B cell (primary cell): ENCODE data around the gene STX4. TPM values are rescaled to one million over a fixed set of nuclear protein-coding genes. Genes with fewer than 3 reads are reported as not detected.

Experiments used
- ATAC-seq: fragments of 200-7000 bp; cut with Tn5 transposase; one replicate; pipeline ENCODE4 v1.10.0; 2021; ENCODE audit warnings: low read depth, mild to moderate bottlenecking, moderate number of reproducible peaks, moderate library complexity
- CTCF ChIA-PET: fragments of 350-600 bp; sonication (Branson Sonifier 250); formaldehyde crosslinking; loops from one replicate; lab custom pipeline; 2021; ENCODE audit warnings: antibody characterized with exemption, inconsistent platforms; lab: Charles Lee
- POLR2A ChIA-PET: fragments of 350-600 bp; sonication (Branson Sonifier 250); formaldehyde crosslinking; loops from one replicate; lab custom pipeline; 2021; ENCODE audit warnings: antibody characterized with exemption; lab: Charles Lee
- DNase-seq: peaks from one replicate; pipeline ENCODE4 v3.0.0; 2013
- H2AFZ ChIP-seq: 2 replicates; pipeline ENCODE4 v1.6.1; 2012; ENCODE audit warnings: mild to moderate bottlenecking, low read depth, low read length; ENCODE audit not compliant: insufficient read depth, poor library complexity, severe bottlenecking
- H3K27ac ChIP-seq, 2 donors: 1 replicate in 1 of 2; 2 replicates in 1 of 2; pipeline ENCODE4 v1.5.1; 2012 to 2013; ENCODE audit warnings: low read length in 2 of 2, mild to moderate bottlenecking in 2 of 2, moderate library complexity in 1 of 2
- H3K27me3 ChIP-seq, 4 experiments: fragments of 200-600 bp in 1 of 4; sonication (generic) in 1 of 4; replicated peaks in 1 of 4; 1 replicate in 2 of 4; 2 replicates in 2 of 4; pipeline versions ENCODE4 v1.6.1 to v1.7.0; 2013 to 2016; ENCODE audit warnings: low read length in 3 of 4, mild to moderate bottlenecking in 2 of 4, mixed read lengths in 1 of 4, moderate library complexity in 1 of 4; ENCODE audit not compliant: insufficient read depth in 4 of 4, control insufficient read depth in 3 of 4; ENCODE audit errors: control extremely low read depth in 1 of 4
- H3K36me3 ChIP-seq, 2 experiments: replicated peaks in 1 of 2; 1 replicate in 1 of 2; 2 replicates in 1 of 2; pipeline versions ENCODE4 v1.6.1 to v1.7.1; 2013; ENCODE audit warnings: low read length in 1 of 2; ENCODE audit not compliant: insufficient read depth in 2 of 2, control insufficient read depth in 1 of 2; ENCODE audit errors: control extremely low read depth in 1 of 2, extremely low read depth in 1 of 2
- H3K4me1 ChIP-seq, 2 donors: fragments of 200-600 bp in 1 of 2; sonication (generic) in 1 of 2; 1 replicate in 1 of 2; 2 replicates in 1 of 2; pipeline versions ENCODE4 v1.5.1 to v1.6.1; 2013 to 2017; ENCODE audit warnings: low read length in 2 of 2; ENCODE audit not compliant: control insufficient read depth in 2 of 2, insufficient read depth in 2 of 2
- H3K4me2 ChIP-seq: replicated peaks from 2 replicates; pipeline ENCODE3; 2012; ENCODE audit warnings: mild to moderate bottlenecking, low read depth, low read length; ENCODE audit not compliant: poor library complexity, severe bottlenecking
- H3K4me3 ChIP-seq, 5 experiments: fragments of 200-600 bp in 1 of 5; sonication (generic) in 1 of 5; 1 replicate in 3 of 5; 2 replicates in 2 of 5; pipeline versions ENCODE4 v1.5.1 to v1.7.0; 2011 to 2016; ENCODE audit warnings: low read length in 4 of 5, mild to moderate bottlenecking in 4 of 5, low read depth in 2 of 5, control low read depth in 1 of 5, moderate library complexity in 1 of 5; ENCODE audit not compliant: insufficient read depth in 1 of 5; ENCODE audit errors: control extremely low read depth in 1 of 5, extremely low read depth in 1 of 5
- H3K79me2 ChIP-seq: fragments of 200-600 bp; sonication (generic); one replicate; pipeline ENCODE4 v1.6.0; 2016; ENCODE audit warnings: low read length; ENCODE audit not compliant: control insufficient read depth, insufficient read depth
- H3K9ac ChIP-seq: fragments of 200-600 bp; sonication (generic); 2 replicates; pipeline ENCODE4 v1.6.1; 2017; ENCODE audit warnings: mild to moderate bottlenecking, low read length, moderate library complexity
- H3K9me3 ChIP-seq, 3 donors: one replicate each; pipeline versions ENCODE4 v1.6.1 to v1.7.1; 2013; ENCODE audit warnings: low read length in 2 of 3; ENCODE audit not compliant: control insufficient read depth in 2 of 3, insufficient read depth in 1 of 3; ENCODE audit errors: control extremely low read depth in 1 of 3
- H4K20me1 ChIP-seq: 2 replicates; pipeline ENCODE4 v1.6.0; 2012; ENCODE audit warnings: mild to moderate bottlenecking, low read length; ENCODE audit not compliant: insufficient read depth, control insufficient read depth, poor library complexity, severe bottlenecking
- H3K27ac Mint-ChIP-seq: one replicate; pipeline ENCODE4 v1.8.0; 2021; ENCODE audit warnings: mixed read lengths
- H3K27me3 Mint-ChIP-seq: one replicate; pipeline ENCODE4 v1.8.0; 2021; ENCODE audit warnings: mixed read lengths
- H3K4me1 Mint-ChIP-seq: one replicate; pipeline ENCODE4 v1.8.0; 2021; ENCODE audit warnings: mixed read lengths
- H3K4me3 Mint-ChIP-seq: one replicate; pipeline ENCODE4 v1.8.0; 2021; ENCODE audit warnings: mixed read lengths
- H3K9me3 Mint-ChIP-seq: one replicate; pipeline ENCODE4 v1.8.0; 2022; ENCODE audit warnings: mixed read lengths; ENCODE audit not compliant: insufficient read depth
- EZH2 ChIP-seq: IDR thresholded peaks from 2 replicates; pipeline ENCODE4 v1.6.1; 2012; ENCODE audit warnings: borderline replicate concordance, low read depth, mild to moderate bottlenecking, moderate library complexity, low read length; ENCODE audit not compliant: insufficient read depth, poor library complexity, severe bottlenecking
- WGBS: methylation state at CpG from one replicate; pipeline ENCODE4 v1.1.5; 2013; ENCODE audit warnings: missing lambda C conversion rate; ENCODE audit not compliant: insufficient coverage; 5-methylcytosine and 5-hydroxymethylcytosine counted together
- intact Hi-C: fragments of 100-400 bp; cut with micrococcal nuclease; formaldehyde crosslinking; loops from one replicate; pipeline ENCODE4 v1.10.0; 2022
- polyA plus RNA-seq: library from polyadenylated mRNA; depleted of rRNA; stranded (reverse); fragments of >200 nt; gene quantifications from 2 replicates; pipeline ENCODE4 v1.2.3, GENCODE V29; 2012
- total RNA-seq, 2 donors: library from RNA; stranded (reverse); fragments of 120-200 nt in 1 of 2; gene quantifications; 1 replicate in 1 of 2; 2 replicates in 1 of 2; pipeline versions ENCODE4 v1.2.3 to v1.2.4, GENCODE V29; 2013 to 2022
- TF ChIP-seq, protein P1 (sequence below): fragments of 200-600 bp; IDR thresholded peaks from one replicate; pipeline ENCODE4 v1.8.0; 2022; ENCODE audit warnings: antibody characterized with exemption, mild to moderate bottlenecking

STX4 gene
- total and polyA plus RNA-seq, 2 donors (not counting 1 experiment from before 2014, with no cell fraction given), result 120 to 133 TPM

DNA sequence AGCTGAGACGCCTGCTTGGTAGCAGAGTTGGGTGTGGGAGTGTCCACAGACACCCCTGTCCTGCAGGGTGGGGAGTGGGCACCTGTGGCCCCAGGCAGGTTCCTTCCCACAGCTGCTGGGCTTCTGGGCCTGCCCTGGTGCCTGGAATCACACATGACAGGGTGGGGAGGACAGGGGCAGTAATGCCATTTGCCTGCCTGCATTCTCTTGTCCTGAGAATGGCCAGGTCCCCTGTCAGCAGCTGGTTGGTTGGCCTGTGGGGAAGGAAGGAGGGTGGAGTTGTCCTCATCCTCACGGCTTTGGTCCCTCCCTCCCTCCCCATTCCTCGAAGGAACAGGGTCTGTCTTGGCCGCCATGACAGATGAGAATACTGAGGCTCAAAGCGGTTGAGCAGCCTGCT, 50.2 kb downstream of the STX4 start:
- intact Hi-C loops, result no loop called here
- peaks cover 58% of the 10 kb centered on the region for H4K20me1 ChIP-seq
- peaks cover 0 to 4% of the 10 kb centered on the region in 2 donors for H3K4me1 ChIP-seq
- H3K79me2 ChIP-seq, result peaks cover 52% of the 10 kb centered on the region
- Mint-ChIP-seq H3K27me3 (no peaks in the 10 kb centered on the region), H3K9me3 (no peaks in the 10 kb centered on the region), H3K27ac (no peak overlapping the region), H3K4me1 (peaks cover 9% of the 10 kb centered on the region), H3K4me3 (no peak overlapping the region)
- H3K4me3 ChIP-seq, result no peak overlapping the region
- TF ChIP-seq, protein P1, sequence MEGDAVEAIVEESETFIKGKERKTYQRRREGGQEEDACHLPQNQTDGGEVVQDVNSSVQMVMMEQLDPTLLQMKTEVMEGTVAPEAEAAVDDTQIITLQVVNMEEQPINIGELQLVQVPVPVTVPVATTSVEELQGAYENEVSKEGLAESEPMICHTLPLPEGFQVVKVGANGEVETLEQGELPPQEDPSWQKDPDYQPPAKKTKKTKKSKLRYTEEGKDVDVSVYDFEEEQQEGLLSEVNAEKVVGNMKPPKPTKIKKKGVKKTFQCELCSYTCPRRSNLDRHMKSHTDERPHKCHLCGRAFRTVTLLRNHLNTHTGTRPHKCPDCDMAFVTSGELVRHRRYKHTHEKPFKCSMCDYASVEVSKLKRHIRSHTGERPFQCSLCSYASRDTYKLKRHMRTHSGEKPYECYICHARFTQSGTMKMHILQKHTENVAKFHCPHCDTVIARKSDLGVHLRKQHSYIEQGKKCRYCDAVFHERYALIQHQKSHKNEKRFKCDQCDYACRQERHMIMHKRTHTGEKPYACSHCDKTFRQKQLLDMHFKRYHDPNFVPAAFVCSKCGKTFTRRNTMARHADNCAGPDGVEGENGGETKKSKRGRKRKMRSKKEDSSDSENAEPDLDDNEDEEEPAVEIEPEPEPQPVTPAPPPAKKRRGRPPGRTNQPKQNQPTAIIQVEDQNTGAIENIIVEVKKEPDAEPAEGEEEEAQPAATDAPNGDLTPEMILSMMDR, result no peak
- no peak for TF ChIP-seq EZH2
- H3K9me3 ChIP-seq, result no peaks in the 10 kb centered on the region
- H3K27me3 ChIP-seq, result no peaks in the 10 kb centered on the region
- POLR2A ChIA-PET, result no interaction called here
- WGBS, result 100% methylated on average over 3 of the region's 5 CpGs
- CTCF ChIA-PET, result no interaction called here
- H3K4me2 ChIP-seq, result no peak overlapping the region
- no peak overlapping the region for H3K27ac ChIP-seq
- no peak overlapping the region for H3K9ac ChIP-seq
- no peak overlapping the region for H2AFZ ChIP-seq
- H3K36me3 ChIP-seq, result peaks cover 0 to 47% of the 10 kb centered on the region in 2 experiments
- ATAC-seq (no peak), DNase-seq (no peak)

DNA sequence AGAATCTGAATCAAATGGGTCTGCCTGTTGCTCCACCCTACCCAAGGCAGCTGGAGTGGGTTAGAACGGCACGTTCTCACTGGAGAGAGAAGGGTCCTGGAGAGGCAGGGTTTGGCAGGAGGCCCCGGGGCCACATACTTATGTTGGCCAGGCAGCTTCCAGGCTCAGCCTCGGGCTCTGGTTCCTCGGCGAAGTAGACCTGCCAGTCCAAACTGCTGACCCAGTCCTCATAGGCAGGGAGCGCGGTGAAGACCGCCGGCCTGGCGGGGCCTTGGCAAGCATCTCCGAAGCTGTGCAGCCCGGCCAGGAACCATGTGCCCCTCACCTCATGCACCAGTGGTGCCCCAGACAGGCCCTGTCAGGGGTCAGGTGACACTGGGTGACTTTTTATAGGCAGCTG, 50.6 kb downstream of the STX4 start:
- Histone ChIP-seq H3K27me3 (no peaks in the 10 kb centered on the region), H2AFZ (no peak overlapping the region), H3K79me2 (peaks cover 52% of the 10 kb centered on the region), H3K9ac (no peak overlapping the region), H3K4me2 (no peak overlapping the region), H3K4me1 (peaks cover 0 to 4% of the 10 kb centered on the region in 2 donors), H3K36me3 (peaks cover 0 to 42% of the 10 kb centered on the region in 2 experiments), H3K27ac (no peak overlapping the region), H3K4me3 (no peak overlapping the region), H3K9me3 (no peaks in the 10 kb centered on the region), H4K20me1 (peaks cover 54% of the 10 kb centered on the region)
- DNase-seq (no peak), ATAC-seq (no peak)
- Mint-ChIP-seq H3K4me1 (peaks cover 9% of the 10 kb centered on the region), H3K4me3 (no peak overlapping the region), H3K27ac (no peak overlapping the region), H3K27me3 (no peaks in the 10 kb centered on the region), H3K9me3 (no peaks in the 10 kb centered on the region)
- TF ChIP-seq EZH2, result no peak
- TF ChIP-seq, protein P1, result no peak
- WGBS, result 98% methylated on average over 13 of the region's 13 CpGs
- intact Hi-C loops, result no loop called here
- CTCF ChIA-PET, result interaction anchor here (0.6 kb wide), 1 partner anchor 18 kb away, joined by 3 read pairs; no protein-coding TSS in a partner anchor
- POLR2A ChIA-PET, result interaction anchor here (0.9 kb wide), 1 partner anchor 10 kb away, joined by 3 read pairs; the partner anchor contains the start of genes ZNF646 and ZNF668
